Omental fat pad (tissue), 4 donors: ENCODE measurements around the gene DHX34. TPM values are rescaled to one million over a fixed set of nuclear protein-coding genes. Genes with fewer than 3 reads are reported as not detected.

Experiments
- ATAC-seq: fragments of 150-250 bp; one replicate; pipeline ENCODE4 v1.9.1; 2016; ENCODE audit warnings: mild to moderate bottlenecking, moderate library complexity; ENCODE audit not compliant: low FRiP score
- DNase-seq: peaks from one replicate; pipeline ENCODE4 v3.0.0-alpha.2; 2019; ENCODE audit warnings: low spot score
- total RNA-seq, 4 donors: library from RNA; depleted of rRNA; stranded (reverse); fragments of >200 nt; gene quantifications; one replicate each; pipeline ENCODE4 v1.1.0, GENCODE V29; 2016
- TF ChIP-seq, protein P1 (sequence below), 3 donors: fragments of 450-650 bp; IDR thresholded peaks; one replicate each; pipeline ENCODE4 v1.5.1; 2016 to 2017; ENCODE audit warnings: antibody characterized with exemption in 3 of 3, mild to moderate bottlenecking in 3 of 3, moderate library complexity in 2 of 3

The DHX34 gene
- total RNA-seq, 4 donors from 2014 or later: 9.5 to 22.2 (median 14.7) TPM

DNA sequence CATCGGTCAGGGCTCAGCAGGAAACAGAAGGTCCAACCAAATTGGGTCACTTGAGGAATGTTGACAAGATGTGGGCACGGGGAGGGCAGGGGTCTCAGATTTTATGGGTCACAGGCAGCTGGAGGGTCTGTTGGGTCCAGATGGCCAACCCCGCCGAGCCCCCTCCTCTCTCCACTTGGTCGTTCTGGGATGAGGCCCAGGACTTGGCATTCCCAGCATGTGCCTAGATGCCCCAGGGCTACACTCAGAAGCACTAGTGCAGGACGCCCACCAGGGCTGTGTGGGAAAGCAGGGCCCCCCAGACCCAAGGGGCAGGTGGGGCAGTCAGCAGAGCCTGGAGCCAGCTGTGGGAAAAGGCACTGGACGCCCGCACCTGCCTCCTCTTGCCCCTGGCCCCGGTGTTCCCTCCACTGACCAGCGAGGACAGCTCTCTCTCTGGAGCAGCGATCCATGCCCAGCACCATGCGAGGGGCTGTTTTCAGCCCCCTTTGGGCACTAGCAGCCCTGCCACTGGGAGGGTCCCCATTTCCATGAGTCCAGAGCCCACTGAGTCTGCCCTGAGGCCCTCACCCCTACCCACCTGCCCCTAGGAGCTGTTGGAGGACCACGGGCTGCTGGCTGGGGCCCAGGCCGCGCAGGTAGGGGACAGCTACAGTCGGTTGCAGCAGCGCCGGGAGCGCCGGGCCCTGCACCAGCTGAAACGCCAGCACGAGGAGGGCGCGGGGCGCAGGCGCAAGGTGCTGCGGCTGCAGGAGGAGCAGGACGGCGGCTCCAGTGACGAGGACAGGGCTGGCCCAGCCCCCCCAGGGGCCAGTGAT is 26.0 kb downstream of the DHX34 start:
- DNase-seq: no peak
- TF ChIP-seq, protein P1, sequence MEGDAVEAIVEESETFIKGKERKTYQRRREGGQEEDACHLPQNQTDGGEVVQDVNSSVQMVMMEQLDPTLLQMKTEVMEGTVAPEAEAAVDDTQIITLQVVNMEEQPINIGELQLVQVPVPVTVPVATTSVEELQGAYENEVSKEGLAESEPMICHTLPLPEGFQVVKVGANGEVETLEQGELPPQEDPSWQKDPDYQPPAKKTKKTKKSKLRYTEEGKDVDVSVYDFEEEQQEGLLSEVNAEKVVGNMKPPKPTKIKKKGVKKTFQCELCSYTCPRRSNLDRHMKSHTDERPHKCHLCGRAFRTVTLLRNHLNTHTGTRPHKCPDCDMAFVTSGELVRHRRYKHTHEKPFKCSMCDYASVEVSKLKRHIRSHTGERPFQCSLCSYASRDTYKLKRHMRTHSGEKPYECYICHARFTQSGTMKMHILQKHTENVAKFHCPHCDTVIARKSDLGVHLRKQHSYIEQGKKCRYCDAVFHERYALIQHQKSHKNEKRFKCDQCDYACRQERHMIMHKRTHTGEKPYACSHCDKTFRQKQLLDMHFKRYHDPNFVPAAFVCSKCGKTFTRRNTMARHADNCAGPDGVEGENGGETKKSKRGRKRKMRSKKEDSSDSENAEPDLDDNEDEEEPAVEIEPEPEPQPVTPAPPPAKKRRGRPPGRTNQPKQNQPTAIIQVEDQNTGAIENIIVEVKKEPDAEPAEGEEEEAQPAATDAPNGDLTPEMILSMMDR (IDR thresholded peaks at IDR 0.05): no peak

GRCh38 chr19:47375694-47376588 is 26.8 kb downstream of the DHX34 start:
- TF ChIP-seq, protein P1 (IDR thresholded peaks at IDR 0.05): no peak
- DNase-seq: no peak
- no peak for ATAC-seq

More for the DNA sequence above, 26.0 kb downstream of the DHX34 start:
- ATAC-seq: no peak

- no peak for DNase-seq
- ATAC-seq: no peak
- TF ChIP-seq, protein P1 (IDR thresholded peaks at IDR 0.05): no peak
These were observed 27.6 kb downstream of the DHX34 start for GRCh38 chr19:47376589-47377144.

GRCh38 chr19:47377208-47377701 is 28.1 kb downstream of the DHX34 start:
- DNase-seq: no peak
- TF ChIP-seq, protein P1 (IDR thresholded peaks at IDR 0.05): no peak
- ATAC-seq: no peak

DNA sequence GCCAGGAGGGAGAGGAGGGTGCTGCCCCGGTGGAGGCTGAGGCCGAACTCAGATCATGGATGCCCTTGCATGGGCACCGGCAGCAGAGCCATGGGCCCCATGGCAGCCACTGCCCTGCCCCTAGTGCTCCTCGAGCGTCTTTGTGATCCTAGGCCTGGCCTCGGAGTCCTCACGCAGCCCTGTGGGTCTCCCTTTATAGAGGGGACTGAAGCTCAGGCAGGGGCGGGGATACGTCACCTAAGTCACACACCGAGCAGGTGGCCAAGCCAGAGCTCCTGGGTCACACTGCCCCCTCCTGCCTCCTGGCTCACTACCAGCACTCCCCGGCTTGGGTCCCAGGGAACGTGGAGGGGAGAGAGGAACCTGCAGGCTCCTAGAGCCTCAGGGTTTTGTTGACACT is 28.7 kb downstream of the DHX34 start:
- DNase-seq: no peak
- TF ChIP-seq, protein P1 (IDR thresholded peaks at IDR 0.05): no peak
- no peak for ATAC-seq

- ATAC-seq (no peak), DNase-seq (no peak)
- TF ChIP-seq, protein P1 (IDR thresholded peaks at IDR 0.05): no peak
These were observed 29.1 kb downstream of the DHX34 start for GRCh38 chr19:47378246-47378645.
